Natural killer cell (primary cell): ENCODE measurements around the gene CATSPERB. TPM values are rescaled to one million over a fixed set of nuclear protein-coding genes. Genes with fewer than 3 reads are reported as not detected.
"Not testable (repeated sequence)": the region's sequence is repeated elsewhere in the genome, so short reads cannot be mapped to it uniquely, and the experiment has no call there.

Source experiments
- ATAC-seq, 3 donors: fragments of 150-1000 bp in 2 of 3; fragments of 200-7000 bp in 1 of 3; cut with Tn5 transposase; 1 replicate in 1 of 3; 2 replicates in 2 of 3; pipeline ENCODE4 v1.10.0; 2021; ENCODE audit warnings: mild to moderate bottlenecking in 2 of 3, moderate library complexity in 2 of 3
- DNase-seq, 2 donors: peaks; one replicate each; pipeline versions ENCODE4 v3.0.0 to v3.0.0-alpha.2; 2013 to 2021; ENCODE audit warnings: mixed read lengths in 1 of 2
- H3K27ac ChIP-seq: one replicate; pipeline ENCODE4 v1.5.1; 2013; ENCODE audit warnings: mild to moderate bottlenecking, low read length
- H3K27me3 ChIP-seq: one replicate; pipeline ENCODE4 v1.6.1; 2013; ENCODE audit warnings: low read length; ENCODE audit not compliant: control insufficient read depth, insufficient read depth
- H3K36me3 ChIP-seq: one replicate; pipeline ENCODE4 v1.6.1; 2013; ENCODE audit warnings: low read length; ENCODE audit not compliant: control insufficient read depth, insufficient read depth
- H3K4me1 ChIP-seq: one replicate; pipeline ENCODE4 v1.6.1; 2013; ENCODE audit warnings: low read length; ENCODE audit not compliant: control insufficient read depth, insufficient read depth
- H3K4me3 ChIP-seq: one replicate; pipeline ENCODE4 v1.5.1; 2013; ENCODE audit warnings: low read length
- H3K9me3 ChIP-seq: one replicate; pipeline ENCODE4 v1.6.1; 2013; ENCODE audit warnings: low read length; ENCODE audit not compliant: control insufficient read depth, insufficient read depth
- H3K27ac Mint-ChIP-seq, 2 donors: one replicate each; pipeline ENCODE4 v1.8.0; 2022; ENCODE audit warnings: mild to moderate bottlenecking in 2 of 2, mixed read lengths in 2 of 2, moderate library complexity in 1 of 2
- H3K27me3 Mint-ChIP-seq, 2 donors: one replicate each; pipeline ENCODE4 v1.8.0; 2022; ENCODE audit warnings: low read depth in 2 of 2, mixed read lengths in 2 of 2
- H3K36me3 Mint-ChIP-seq: one replicate; pipeline ENCODE4 v1.8.0; 2022; ENCODE audit warnings: mixed read lengths
- H3K4me1 Mint-ChIP-seq, 2 donors: one replicate each; pipeline ENCODE4 v1.8.0; 2022; ENCODE audit warnings: mixed read lengths in 2 of 2
- H3K4me3 Mint-ChIP-seq: one replicate; pipeline ENCODE4 v1.8.0; 2022; ENCODE audit warnings: mild to moderate bottlenecking, moderate library complexity, mixed read lengths
- H3K9me3 Mint-ChIP-seq, 2 donors: one replicate each; pipeline ENCODE4 v1.8.0; 2022; ENCODE audit warnings: mixed read lengths in 2 of 2
- WGBS: methylation state at CpG from one replicate; pipeline ENCODE4 v1.1.7; 2013; ENCODE audit warnings: missing lambda C conversion rate; ENCODE audit not compliant: insufficient coverage; 5-methylcytosine and 5-hydroxymethylcytosine counted together
- intact Hi-C: fragments of 100-400 bp; cut with micrococcal nuclease; formaldehyde crosslinking; loops from one replicate; pipeline ENCODE4 v1.14.2; 2022
- total RNA-seq, 4 donors: library from RNA; stranded (reverse); fragments of 120-200 nt in 1 of 4; gene quantifications; one replicate each; pipeline versions ENCODE4 v1.2.3 to v1.2.4, GENCODE V29; 2013 to 2022
- TF ChIP-seq, protein P1 (sequence below): fragments of 200-600 bp; IDR thresholded peaks from one replicate; pipeline ENCODE4 v1.8.0; 2022; ENCODE audit warnings: antibody characterized with exemption

CATSPERB gene
- total RNA-seq, 3 donors from 2014 or later (not counting 1 experiment from before 2014, with no cell fraction given): 3.1 to 5.8 (median 4.2) TPM

DNA sequence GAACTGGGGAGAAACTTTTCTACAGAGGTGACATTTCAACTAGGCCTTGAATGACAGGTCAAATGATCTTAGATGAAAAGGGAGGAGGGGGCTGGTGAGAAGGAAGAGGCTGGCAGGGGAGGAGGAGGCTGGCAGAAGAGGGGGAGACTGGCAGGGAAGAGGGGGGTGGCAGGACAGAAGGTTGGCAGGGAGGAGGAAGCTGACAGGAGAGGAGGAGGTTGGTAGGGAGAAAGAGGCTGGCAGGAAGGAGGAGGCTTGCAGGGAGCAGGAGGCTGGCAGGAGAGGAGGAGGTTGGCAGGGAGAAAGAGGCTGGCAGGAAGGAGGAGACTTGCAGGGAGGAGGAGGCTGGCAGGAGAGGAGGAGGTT lies 158.4 kb downstream of the CATSPERB start:
- no peaks in the 10 kb centered on the region for H3K9me3 Mint-ChIP-seq
- Histone ChIP-seq H3K9me3 (no peaks in the 10 kb centered on the region), H3K27ac (no peak overlapping the region), H3K4me3 (no peak overlapping the region), H3K36me3 (no peaks in the 10 kb centered on the region), H3K27me3 (peaks cover 10% of the 10 kb centered on the region), H3K4me1 (peaks cover 11% of the 10 kb centered on the region)
- H3K4me3 Mint-ChIP-seq: peak overlapping the region; percentile 61
- H3K4me1 Mint-ChIP-seq: peaks cover 12 to 16% of the 10 kb centered on the region in 2 donors
- peaks cover 20 to 48% of the 10 kb centered on the region in 2 donors for H3K27me3 Mint-ChIP-seq
- TF ChIP-seq, protein P1, sequence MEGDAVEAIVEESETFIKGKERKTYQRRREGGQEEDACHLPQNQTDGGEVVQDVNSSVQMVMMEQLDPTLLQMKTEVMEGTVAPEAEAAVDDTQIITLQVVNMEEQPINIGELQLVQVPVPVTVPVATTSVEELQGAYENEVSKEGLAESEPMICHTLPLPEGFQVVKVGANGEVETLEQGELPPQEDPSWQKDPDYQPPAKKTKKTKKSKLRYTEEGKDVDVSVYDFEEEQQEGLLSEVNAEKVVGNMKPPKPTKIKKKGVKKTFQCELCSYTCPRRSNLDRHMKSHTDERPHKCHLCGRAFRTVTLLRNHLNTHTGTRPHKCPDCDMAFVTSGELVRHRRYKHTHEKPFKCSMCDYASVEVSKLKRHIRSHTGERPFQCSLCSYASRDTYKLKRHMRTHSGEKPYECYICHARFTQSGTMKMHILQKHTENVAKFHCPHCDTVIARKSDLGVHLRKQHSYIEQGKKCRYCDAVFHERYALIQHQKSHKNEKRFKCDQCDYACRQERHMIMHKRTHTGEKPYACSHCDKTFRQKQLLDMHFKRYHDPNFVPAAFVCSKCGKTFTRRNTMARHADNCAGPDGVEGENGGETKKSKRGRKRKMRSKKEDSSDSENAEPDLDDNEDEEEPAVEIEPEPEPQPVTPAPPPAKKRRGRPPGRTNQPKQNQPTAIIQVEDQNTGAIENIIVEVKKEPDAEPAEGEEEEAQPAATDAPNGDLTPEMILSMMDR: no peak
- DNase-seq (no peak), ATAC-seq (no peak)
- no peaks in the 10 kb centered on the region for H3K36me3 Mint-ChIP-seq
- intact Hi-C loops: no loop called here
- H3K27ac Mint-ChIP-seq: peak overlapping the region in 1 of 2 donors; percentile 49

DNA sequence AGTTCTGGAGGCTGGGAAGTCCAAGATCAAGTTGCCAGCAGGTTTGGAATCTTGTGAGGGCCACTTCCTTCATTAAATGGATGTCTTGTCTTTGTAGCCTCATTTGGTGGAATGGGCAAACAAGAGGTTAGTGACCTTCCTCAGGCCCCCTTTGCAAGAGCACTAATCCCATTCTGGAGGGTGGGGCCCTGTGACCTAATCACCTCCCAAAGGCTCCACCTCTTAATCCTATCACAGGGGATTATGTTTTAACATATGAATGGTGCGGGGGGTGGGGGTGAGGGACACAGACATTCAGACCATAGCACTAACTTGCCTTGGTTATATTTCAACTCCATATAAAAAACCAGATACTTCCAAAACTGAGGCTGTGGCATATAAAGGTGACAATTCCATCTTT lies 161.9 kb downstream of the CATSPERB start:
- TF ChIP-seq, protein P1: no peak
- Mint-ChIP-seq H3K27ac (no peak overlapping the region), H3K4me3 (no peak overlapping the region), H3K27me3 (peaks cover 20 to 30% of the 10 kb centered on the region in 2 donors), H3K36me3 (no peaks in the 10 kb centered on the region), H3K4me1 (peaks cover 12 to 16% of the 10 kb centered on the region in 2 donors), H3K9me3 (no peaks in the 10 kb centered on the region)
- H3K27me3 ChIP-seq: peaks cover 10% of the 10 kb centered on the region
- no peak overlapping the region for H3K27ac ChIP-seq
- WGBS: no CpG with 5 or more reads among the region's 1 CpG
- no peak for ATAC-seq
- DNase-seq: no peak
- H3K9me3 ChIP-seq: no peaks in the 10 kb centered on the region
- H3K4me1 ChIP-seq: peaks cover 11% of the 10 kb centered on the region
- H3K36me3 ChIP-seq: no peaks in the 10 kb centered on the region
- H3K4me3 ChIP-seq: no peak overlapping the region
- intact Hi-C loops: no loop called here

DNA sequence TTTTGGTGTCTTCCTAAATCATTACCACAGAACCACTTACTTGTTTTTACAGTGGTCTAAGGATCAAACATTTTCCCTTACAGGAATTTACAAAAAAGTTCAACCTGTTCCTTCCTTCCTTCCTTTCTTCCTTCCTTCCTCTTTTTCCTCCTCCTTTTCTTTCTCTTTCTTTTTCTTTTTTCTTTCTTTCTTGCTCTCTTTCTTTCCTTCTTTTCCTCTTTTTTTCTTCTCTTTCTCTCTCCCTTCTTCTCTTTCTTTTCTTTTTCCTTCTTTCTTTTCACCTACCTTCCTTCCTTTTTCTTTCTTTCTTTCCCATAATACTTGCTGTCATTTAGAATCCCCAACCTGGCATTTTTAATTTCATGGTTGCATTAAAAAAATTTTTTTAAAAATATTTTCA lies 162.6 kb downstream of the CATSPERB start:
- TF ChIP-seq, protein P1: no peak
- Histone ChIP-seq H3K4me3 (no peak overlapping the region), H3K27ac (no peak overlapping the region), H3K4me1 (peaks cover 8% of the 10 kb centered on the region), H3K27me3 (peaks cover 4% of the 10 kb centered on the region), H3K9me3 (no peaks in the 10 kb centered on the region), H3K36me3 (no peaks in the 10 kb centered on the region)
- Mint-ChIP-seq H3K9me3 (no peaks in the 10 kb centered on the region), H3K27me3 (peaks cover 15 to 23% of the 10 kb centered on the region in 2 donors), H3K4me3 (no peak overlapping the region), H3K4me1 (peaks cover 6 to 10% of the 10 kb centered on the region in 2 donors), H3K36me3 (no peaks in the 10 kb centered on the region), H3K27ac (no peak overlapping the region)
- DNase-seq: no peak
- intact Hi-C loops: no loop called here
- no peak for ATAC-seq

DNA sequence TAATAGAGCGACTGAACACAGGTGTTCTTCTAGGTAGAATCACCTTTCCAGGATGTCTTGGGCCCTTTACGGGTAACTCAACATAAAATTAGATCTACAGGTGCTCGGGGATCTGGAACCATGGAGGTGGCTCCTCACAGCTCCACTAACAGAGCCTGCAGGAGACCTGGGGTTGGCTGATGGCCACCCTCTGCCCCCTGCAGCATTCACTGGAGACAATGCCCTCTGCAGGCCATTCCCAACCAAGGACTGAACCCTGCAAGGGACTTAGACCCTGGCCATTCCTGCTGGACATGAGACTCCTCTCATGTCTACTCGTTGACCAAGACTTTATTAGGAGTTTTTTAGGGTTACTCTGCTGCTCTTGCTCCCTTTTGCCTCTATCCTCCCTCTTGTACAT lies 163.3 kb downstream of the CATSPERB start:
- no peaks in the 10 kb centered on the region for H3K9me3 ChIP-seq
- TF ChIP-seq, protein P1: no peak
- H3K36me3 ChIP-seq: no peaks in the 10 kb centered on the region
- no peak overlapping the region for H3K4me3 ChIP-seq
- Mint-ChIP-seq H3K4me3 (no peak overlapping the region), H3K36me3 (no peaks in the 10 kb centered on the region), H3K27ac (no peak overlapping the region), H3K27me3 (peaks cover 15 to 21% of the 10 kb centered on the region in 2 donors), H3K4me1 (peaks cover 5% of the 10 kb centered on the region in 2 donors), H3K9me3 (no peaks in the 10 kb centered on the region)
- no peak overlapping the region for H3K27ac ChIP-seq
- no peak for ATAC-seq
- H3K4me1 ChIP-seq: peaks cover 2% of the 10 kb centered on the region
- peaks cover 4% of the 10 kb centered on the region for H3K27me3 ChIP-seq
- 87% methylated on average over 4 of the region's 4 CpGs for WGBS
- no peak for DNase-seq
- intact Hi-C loops: no loop called here

DNA sequence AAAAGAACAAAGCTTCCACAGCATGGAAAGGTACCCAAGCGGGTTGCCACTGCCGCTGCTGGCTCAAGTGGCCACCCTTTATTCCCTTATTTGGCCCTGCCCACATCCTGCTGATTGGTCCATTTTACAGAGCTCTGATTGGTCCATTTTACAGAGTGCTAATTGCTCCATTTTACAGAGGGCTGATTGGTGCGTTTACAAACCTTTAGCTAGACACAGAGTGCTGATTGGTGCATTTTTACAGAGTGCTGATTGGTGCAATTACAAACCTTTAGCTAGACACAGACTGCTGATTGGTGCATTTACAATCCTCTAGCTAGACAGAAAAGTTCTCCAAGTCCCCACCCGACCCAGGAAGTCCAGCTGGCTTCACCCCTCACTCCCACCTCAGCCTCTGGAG lies 164.1 kb downstream of the CATSPERB start:
- WGBS: 73% methylated on average over 4 of the region's 4 CpGs
- H3K36me3 ChIP-seq, H3K36me3 Mint-ChIP-seq, H3K4me1 Mint-ChIP-seq, DNase-seq, intact Hi-C loops, H3K4me1 ChIP-seq, H3K27me3 ChIP-seq, H3K27ac ChIP-seq, H3K9me3 Mint-ChIP-seq, ATAC-seq, H3K9me3 ChIP-seq, H3K27ac Mint-ChIP-seq, H3K4me3 ChIP-seq, H3K4me3 Mint-ChIP-seq: not testable (repeated sequence)
- peaks cover 8 to 14% of the 10 kb centered on the region in 2 donors for H3K27me3 Mint-ChIP-seq
